ENCODE measurements around the gene TUG1. TPM values are rescaled to one million over a fixed set of nuclear protein-coding genes. Genes with fewer than 3 reads are reported as not detected.

The TUG1 gene
- polyA plus RNA-seq, 1 of the 3 experiments (the other 2 are of a cell fraction), result 46.8 TPM

- TF ChIP-seq REST (IDR thresholded peaks at IDR 0.05; ENCODE audit: low read depth, low read length), result no peak
- no peak for TF ChIP-seq RXRA (IDR thresholded peaks at IDR 0.05; ENCODE audit: borderline replicate concordance, low read depth)
- TF ChIP-seq TAF1 (IDR thresholded peaks at IDR 0.05; ENCODE audit: borderline replicate concordance, low read depth, low read length), result no peak
- TF ChIP-seq FOSL2 (IDR thresholded peaks at IDR 0.05; ENCODE audit: borderline replicate concordance, low read depth), result no peak
- no peak for TF ChIP-seq MEF2A (IDR thresholded peaks at IDR 0.05; ENCODE audit: borderline replicate concordance, low read depth)
These were observed 29.3 kb downstream of the TUG1 start (continued) for GRCh38 chr22:30998329-30998728.

DNA sequence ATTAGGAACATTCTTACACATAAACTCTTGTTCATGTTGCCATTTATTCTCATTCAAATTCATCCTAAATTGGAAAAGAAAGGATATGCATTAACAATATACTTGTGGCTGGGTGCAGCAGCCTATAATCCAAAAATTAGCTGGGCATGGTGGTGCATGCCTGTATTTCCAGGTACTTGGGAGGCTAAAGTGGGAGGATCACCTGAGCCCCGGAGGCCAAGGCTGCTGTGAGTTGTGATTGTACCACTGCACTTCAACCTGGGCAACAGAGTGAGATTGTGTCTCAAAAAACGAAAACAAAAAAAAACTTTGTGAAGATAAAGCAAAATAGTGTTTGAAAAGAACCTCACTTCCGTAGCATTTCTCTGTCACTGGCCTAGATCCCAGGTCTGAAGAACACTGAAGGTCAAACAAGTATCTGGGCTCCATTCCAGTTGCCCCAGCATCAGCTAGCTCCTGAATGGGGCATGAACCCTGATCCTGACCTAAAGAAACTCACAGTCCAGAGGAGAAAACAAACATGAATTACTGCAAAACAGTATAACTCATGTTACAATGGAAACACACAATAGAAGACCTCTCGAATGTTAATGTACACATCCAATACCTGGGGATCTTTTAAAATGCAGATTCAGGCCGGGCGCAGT lies 32.2 kb downstream of the TUG1 start:
- CTCF ChIA-PET, result no interaction called here

More for the DNA sequence above, 32.2 kb downstream of the TUG1 start:
- H4K20me1 ChIP-seq (ENCODE audit: insufficient read depth), result no peaks in the 10 kb centered on the region
- no peaks in the 10 kb centered on the region for H3K27me3 ChIP-seq (ENCODE audit: insufficient read depth)
- no peak overlapping the region for H3K4me3 ChIP-seq (ENCODE audit: low read depth in 2 of 2, low read length in 1 of 2)
- no peak overlapping the region for H3K4me2 ChIP-seq
- H3K9me3 ChIP-seq, result no peaks in the 10 kb centered on the region; the same call in 1 of the 2 replicates
- H3K27ac ChIP-seq (ENCODE audit: low read depth in 2 of 2, low read length in 1 of 2), result no peak overlapping the region
- H3K9ac ChIP-seq, result no peak overlapping the region
- no peaks in the 10 kb centered on the region for H3K4me1 ChIP-seq (ENCODE audit: control insufficient read depth in 1 of 2, insufficient read depth in 2 of 2, low read depth in 1 of 2, low read length in 1 of 2)
- no peaks in the 10 kb centered on the region for H3F3A ChIP-seq (replicated peaks; ENCODE audit: insufficient read depth)
- 50% methylated on average over 6 of the region's 6 CpGs for WGBS (ENCODE audit: low lambda C conversion rate)
- TF ChIP-seq CTCF (IDR thresholded peaks at IDR 0.05), result no peak
- no peak for TF ChIP-seq JUND (IDR thresholded peaks at IDR 0.05)
- DNase-seq, result no peak
- H3K9me2 ChIP-seq, result no peaks in the 10 kb centered on the region
- POLR2A ChIA-PET, result no interaction called here
- H3K36me3 ChIP-seq (replicated peaks in 1 of 2; ENCODE audit: control insufficient read depth in 1 of 2, insufficient read depth in 2 of 2, low read length in 1 of 2), result no peaks in the 10 kb centered on the region
- H2AFZ ChIP-seq (ENCODE audit: low read depth), result no peak overlapping the region
- no peaks in the 10 kb centered on the region for H3K79me2 ChIP-seq (ENCODE audit: insufficient read depth)
